DMS 273 (cell line): ENCODE results near the gene SSX1.
A peak's percentile ranks its signal among the peaks of the same experiment; 100 is the strongest.
"Not testable (repeated sequence)": the region's sequence is repeated elsewhere in the genome, so short reads cannot be mapped to it uniquely, and the experiment has no call there.

Experiments used
- DNase-seq: peaks from one replicate; lab custom pipeline; 2025; ENCODE audit not compliant: unreplicated experiment; lab: John Stamatoyannopoulos, UW

The SSX1 gene

GRCh38 chrX:48255062-48255796 is at the start of gene SSX1:
SSX1 (plus strand) TSS chrX:48255392; CDS start chrX:48257242, 1,850 bp downstream.
- DNase-seq, result not testable (repeated sequence)

- not testable (repeated sequence) for DNase-seq
Measured at GRCh38 chrX:48214341-48214740, 40.9 kb upstream of the SSX1 start.

- not testable (repeated sequence) for DNase-seq
Measured at GRCh38 chrX:48224196-48224595, 31.0 kb upstream of the SSX1 start.

- DNase-seq, result not testable (repeated sequence)
Measured at GRCh38 chrX:48252945-48253344, 2.2 kb upstream of the SSX1 start.

DNA sequence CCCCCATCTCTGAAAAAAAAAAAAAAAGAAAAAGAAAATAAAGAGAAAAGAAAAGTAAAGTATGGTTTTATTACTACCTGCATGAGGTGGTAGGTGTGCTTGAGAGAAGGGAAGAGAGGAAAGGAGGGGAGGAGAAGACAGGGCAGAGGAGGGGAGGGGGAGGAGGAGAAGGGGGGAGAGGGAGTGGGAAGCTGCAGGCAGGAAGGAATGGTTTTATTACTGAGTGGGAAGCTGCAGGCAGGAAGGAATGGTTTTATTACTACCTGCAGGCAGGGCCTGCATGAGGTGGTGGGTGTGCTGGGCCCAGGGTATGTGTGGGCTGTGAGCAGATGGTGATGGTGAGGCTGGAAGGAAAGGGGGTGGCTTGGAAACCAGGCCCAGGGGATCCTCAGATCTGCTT is 19.2 kb downstream of the SSX1 start:
- not testable (repeated sequence) for DNase-seq

GRCh38 chrX:48278958-48279357 is 23.8 kb downstream of the SSX1 start:
- DNase-seq, result peak; percentile 7

- not testable (repeated sequence) for DNase-seq
Measured at GRCh38 chrX:48280729-48281128, 25.5 kb downstream of the SSX1 start.

- DNase-seq, result no peak
Measured at GRCh38 chrX:48306175-48306574, 51.0 kb downstream of the SSX1 start.

GRCh38 chrX:48313996-48314395 is 58.8 kb downstream of the SSX1 start:
- DNase-seq, result not testable (repeated sequence)
